Bronchial smooth muscle cell (primary cell): ENCODE results near the gene TICAM1. TPM values are rescaled to one million over a fixed set of nuclear protein-coding genes. Genes with fewer than 3 reads are reported as not detected.

ENCODE experiments used
- total RNA-seq: library from RNA; depleted of rRNA; stranded (reverse); fragments of >200 nt; gene quantifications from 2 replicates; pipeline ENCODE4 v1.2.1, GENCODE V29; 2014

The TICAM1 gene
- 1.4 and 1.6 TPM in 2 replicates for total RNA-seq

GRCh38 chr19:4831304-4831978 lies at the start of gene TICAM1:
TSS of gene TICAM1 (minus strand) at chr19:4831712. CDS start at chr19:4818377, 13,335 bp downstream.

GRCh38 chr19:4867534-4868285 lies 36.2 kb upstream of the TICAM1 start, which contains the start of gene PLIN3:
TSS of gene PLIN3 (minus strand) at chr19:4867667. CDS start at chr19:4861394, 6,273 bp downstream.

GRCh38 chr19:4791183-4792018 lies 40.1 kb downstream of the TICAM1 start, which contains the start of gene FEM1A:
TSS of gene FEM1A (plus strand) at chr19:4791734. CDS start at chr19:4791855, 121 bp downstream.

Other genes with a start within 250 kb of the TICAM1 start
- gene TNFAIP8L1, start 192.2 kb downstream of the TICAM1 start, total RNA-seq = 1.2 and 1.4 TPM in 2 replicates
- 182 and 263 TPM in 2 replicates for gene MYDGF, start 161.4 kb downstream of the TICAM1 start, total RNA-seq
- 17.3 and 17.8 TPM in 2 replicates for gene DPP9, start 107.9 kb downstream of the TICAM1 start, total RNA-seq
- gene FEM1A, start 40.0 kb downstream of the TICAM1 start, total RNA-seq = 6.3 and 7.6 TPM in 2 replicates
- gene PLIN3, start 36.0 kb upstream of the TICAM1 start, total RNA-seq = 248 and 286 TPM in 2 replicates
- gene ARRDC5, start 71.2 kb upstream of the TICAM1 start, total RNA-seq = not detected in 2 replicates
- gene UHRF1, start 77.8 kb upstream of the TICAM1 start, total RNA-seq = 9.4 and 11.5 TPM in 2 replicates
- 8.8 and 12.1 TPM in 2 replicates for gene KDM4B, start 137.4 kb upstream of the TICAM1 start, total RNA-seq